CD4-positive, alpha-beta T cell treated with Interleukin-21 for 1 hour (primary cell): ENCODE data around the gene HSD11B1L.

ENCODE experiments used
- DNase-seq: peaks from one replicate; pipeline ENCODE4 v3.0.0-alpha.2; 2020

The HSD11B1L gene, protein sequence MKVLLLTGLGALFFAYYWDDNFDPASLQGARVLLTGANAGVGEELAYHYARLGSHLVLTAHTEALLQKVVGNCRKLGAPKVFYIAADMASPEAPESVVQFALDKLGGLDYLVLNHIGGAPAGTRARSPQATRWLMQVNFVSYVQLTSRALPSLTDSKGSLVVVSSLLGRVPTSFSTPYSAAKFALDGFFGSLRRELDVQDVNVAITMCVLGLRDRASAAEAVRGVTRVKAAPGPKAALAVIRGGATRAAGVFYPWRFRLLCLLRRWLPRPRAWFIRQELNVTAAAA

DNA sequence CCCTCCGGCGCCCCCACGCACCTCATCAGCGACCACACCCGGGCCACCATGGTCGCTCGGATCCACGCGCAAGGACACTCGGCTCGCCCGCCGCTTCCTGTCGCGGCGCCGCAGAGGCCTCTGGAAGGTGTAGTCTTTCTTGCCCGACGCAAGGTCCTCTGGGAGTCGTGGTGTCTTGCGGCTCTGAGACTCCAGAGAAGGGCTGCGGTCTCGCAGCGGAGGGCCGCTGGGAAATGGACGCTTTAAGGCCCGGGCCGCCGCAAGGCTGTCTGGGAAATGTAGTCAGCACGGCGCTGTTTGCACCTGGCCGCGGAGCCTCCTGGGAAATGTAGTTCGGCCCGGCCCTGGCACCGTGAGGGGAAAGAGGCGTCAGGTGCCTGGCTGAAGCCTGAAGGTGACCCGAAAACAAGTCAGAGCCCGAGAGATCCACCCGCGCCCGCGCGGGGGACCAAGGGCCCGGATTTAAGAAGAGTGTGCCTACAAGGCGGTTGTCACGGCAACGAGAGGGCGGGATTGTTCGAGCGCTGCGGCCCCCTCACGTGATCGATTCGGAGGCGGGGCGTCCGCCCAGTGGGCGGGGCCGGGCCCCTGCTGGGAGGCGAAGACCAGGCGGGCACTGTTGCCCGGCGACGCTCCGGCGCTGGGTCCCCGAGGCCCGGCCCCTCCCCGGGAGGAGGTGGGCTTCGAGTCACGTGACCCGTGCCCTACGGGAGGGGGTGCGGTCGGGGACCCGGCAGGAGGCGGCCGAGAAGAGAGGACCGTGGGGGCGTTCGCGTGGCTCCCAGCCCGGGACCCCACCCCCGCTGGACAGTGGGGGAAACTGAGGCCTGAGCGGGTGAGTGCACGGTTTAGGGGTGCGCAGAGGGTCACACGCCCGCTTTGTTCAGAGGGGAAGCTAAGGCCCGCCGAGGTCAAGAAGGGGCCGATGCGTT, at the start of gene HSD11B1L, which contains the start of gene MICOS13:
TSS of gene HSD11B1L (plus strand) at position 591 of the 932 bp plus-strand sequence. CDS start 3,806 bp downstream, outside the sequence.
TSS of gene MICOS13 (minus strand) at position 80 of the 932 bp plus-strand sequence. CDS start at position 50, 30 bp downstream.
- DNase-seq, result peak; percentile 99

DNA sequence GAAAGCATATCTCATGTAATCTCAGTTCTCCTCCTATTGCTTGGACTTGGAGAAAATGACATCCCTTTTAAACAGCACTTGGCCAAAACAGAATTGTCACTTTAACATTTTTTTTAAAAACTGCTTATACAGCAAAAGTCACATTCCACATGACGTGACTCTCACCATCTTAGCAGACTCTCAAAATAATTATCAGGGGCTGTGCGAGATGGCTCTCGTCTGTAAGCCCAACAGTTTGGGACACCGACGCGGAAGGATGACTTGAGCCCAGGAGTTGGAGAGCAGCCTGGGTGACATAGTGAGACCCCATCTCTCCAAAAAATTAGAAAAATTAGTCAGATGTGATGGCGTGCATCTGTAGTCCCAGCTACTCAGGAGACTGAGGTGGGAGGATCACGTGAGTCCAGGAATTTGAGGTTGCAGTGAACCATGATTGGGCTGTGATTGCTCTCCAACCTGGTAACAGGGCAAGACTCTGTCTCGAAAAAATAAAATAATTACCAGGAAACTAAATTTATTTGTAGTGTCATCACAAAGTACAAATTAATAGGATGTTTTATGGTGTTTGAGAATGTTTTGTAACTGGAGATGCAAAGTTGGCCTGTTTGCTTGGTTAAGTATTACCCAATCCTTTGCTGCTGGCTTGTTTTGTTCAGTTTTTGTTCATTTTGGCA, 49.1 kb upstream of the HSD11B1L start:
- no peak for DNase-seq

DNA sequence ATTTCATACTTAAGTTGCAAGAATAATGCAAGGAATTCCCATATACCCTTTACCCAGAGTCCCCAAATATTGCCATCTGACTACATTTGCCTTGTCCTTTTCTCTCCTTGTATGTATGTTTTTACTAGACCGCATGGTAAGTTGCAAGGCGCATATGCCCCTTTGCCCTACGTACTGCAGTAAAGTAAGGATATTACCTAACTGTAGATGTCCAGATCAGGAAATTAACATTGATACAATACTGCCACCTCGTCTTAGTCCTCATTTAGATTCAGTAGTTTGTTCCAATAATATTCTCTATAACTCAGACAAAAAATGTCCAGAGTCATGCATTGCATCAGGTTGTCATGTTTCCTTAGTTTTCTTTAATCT, 48.6 kb upstream of the HSD11B1L start:
- DNase-seq, result no peak

DNA sequence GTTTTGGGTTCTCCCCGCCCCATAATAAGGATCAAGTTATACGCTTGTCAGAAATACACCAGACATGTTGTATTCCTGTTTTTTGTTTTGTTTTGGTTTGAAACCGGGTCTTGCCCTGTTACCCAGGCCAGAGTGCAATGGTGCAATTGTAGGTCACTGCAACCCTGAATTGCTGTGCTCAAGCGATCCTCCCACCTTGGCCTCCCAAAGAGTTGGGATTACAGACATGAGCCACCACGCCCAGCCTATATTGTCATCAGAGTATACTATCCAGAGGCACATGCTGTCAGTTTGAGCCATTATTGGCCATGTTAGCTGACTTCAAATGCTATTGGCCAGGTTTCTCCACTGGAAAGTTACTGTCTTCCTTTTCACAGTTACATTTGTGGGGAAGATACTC, 48.2 kb upstream of the HSD11B1L start:
- DNase-seq, result no peak

DNA sequence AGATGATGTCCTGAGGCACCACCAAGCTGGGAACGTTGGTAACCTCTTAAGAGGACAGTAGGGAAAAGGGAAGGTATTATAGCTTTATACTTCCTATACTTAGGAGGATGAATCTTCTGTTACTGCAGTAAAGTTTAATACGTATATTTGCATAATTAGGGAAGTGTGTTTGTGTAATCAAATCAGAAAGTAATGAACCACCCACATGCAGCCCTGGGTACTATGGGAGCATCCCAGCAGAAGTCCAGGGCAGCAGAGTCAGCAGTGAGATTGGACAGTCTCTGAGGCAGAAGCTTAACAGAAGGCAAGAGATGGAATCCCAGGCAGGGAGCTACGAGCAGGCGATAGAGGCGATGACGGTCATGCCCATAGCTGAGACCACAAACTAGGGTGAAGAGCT, 45.4 kb upstream of the HSD11B1L start:
- DNase-seq, result no peak

DNA sequence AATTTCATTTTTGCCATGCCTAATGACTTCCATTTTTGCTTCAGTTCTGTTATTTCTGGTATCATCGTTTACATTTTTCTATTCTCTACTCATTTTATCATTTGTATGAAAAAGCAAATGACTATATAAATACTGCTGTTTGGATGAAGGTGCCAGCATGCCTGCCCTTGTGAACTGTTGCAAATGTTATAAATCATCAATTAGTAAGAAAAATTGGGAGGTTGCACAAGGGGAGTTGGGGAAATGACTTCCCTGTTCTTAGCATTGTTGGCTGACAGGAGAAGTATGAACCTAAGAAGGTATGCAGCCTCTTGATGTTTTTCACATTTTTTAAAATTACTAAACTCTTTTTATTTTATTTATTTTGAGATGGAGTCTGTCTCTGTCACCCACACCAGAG, 42.9 kb upstream of the HSD11B1L start:
- DNase-seq, result no peak

DNA sequence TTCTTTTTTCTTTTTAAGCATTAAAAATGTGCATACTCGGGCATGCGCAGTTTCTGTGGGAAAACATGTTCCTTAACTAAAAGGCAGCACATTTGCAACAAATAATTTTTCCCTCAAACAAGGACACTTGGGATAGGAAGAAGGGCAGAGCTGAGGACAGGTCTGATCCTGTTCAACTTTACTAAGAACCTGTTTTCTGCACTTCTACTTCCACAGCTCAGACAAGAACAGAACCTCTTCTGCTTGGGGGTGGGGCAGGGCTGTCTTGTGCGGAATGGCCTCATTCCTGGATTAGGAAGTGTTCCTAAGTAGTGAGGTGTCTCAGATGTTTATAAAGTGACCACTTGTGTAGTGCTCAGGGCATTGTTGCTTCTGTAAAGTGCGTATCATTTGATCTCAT, 39.7 kb upstream of the HSD11B1L start:
- DNase-seq, result no peak

DNA sequence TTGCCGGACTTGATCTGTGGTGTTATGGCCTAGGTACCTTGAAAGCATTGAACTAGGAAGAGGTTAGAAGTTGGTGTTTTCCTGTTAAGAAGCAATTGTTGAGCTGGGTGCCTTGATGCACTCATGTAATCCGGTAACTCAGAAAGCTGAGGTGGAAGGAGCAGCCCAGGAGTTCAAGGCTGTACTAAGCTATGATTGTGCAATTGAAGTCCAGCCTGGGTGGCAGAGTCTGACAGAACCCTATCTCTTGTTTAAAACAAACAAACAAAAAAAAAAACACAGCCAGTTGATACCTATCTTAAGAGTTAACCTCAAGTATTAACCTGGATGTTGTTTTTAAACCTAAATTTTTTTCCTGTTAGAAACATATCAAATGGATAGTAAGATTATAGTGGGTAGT, 38.6 kb upstream of the HSD11B1L start:
- no peak for DNase-seq

DNA sequence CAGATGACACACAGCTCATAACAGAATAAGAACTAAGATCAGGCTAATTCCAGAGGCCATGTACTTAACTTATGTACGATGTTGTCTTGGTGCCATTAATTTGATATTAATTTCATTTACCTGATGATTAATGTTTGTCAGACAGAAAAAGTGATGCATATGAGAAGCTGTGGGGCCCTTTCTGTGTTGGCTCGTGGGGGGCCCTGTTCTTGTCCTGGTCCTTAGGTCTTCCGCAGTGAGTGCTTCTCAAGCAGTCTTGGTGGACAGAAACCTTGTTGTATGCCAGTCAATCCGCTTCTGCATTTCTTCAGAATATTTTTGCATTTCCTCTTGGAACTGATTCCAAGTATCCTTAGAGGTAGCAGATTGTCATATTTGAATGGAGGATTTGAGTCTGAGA, 37.8 kb upstream of the HSD11B1L start:
- DNase-seq, result no peak

DNA sequence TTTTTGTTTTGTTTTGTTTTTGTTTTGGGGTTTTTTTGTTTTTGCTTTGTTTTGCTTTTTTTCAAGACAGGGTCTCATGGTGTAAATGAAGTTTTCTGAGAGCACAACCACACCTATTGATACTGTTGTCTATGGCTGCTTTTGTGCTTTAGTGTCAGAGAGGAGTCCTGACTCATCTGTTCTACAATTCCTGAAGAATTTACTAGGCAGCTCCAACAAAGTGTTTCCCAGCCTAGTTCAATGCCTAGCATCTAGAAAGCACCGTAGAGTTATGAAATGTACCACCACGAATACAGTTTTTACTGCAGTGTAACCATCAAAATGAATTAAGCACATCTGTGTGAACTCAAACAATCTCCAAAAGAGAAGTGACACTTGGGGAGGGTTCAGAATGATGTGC, 36.8 kb upstream of the HSD11B1L start:
- DNase-seq, result no peak

DNA sequence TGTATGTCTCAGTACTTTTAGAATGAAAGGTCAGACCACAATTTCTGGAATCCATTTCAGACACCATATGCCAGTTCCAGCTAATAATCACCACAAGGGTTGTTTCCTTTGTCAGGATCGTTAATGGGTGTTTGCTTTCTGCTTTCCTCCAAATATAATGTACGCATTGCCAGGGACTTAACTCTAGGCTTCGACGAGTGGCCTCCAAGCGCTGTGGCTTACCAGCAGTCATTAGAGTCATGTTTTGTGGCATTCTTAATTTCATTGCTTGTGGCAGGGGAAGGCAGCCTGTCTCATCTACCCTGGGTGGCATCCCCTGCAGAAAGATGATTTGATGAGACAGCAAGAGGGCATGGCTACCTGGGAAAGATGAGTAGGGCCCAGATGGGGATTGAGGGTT, 35.4 kb upstream of the HSD11B1L start:
- DNase-seq, result no peak

DNA sequence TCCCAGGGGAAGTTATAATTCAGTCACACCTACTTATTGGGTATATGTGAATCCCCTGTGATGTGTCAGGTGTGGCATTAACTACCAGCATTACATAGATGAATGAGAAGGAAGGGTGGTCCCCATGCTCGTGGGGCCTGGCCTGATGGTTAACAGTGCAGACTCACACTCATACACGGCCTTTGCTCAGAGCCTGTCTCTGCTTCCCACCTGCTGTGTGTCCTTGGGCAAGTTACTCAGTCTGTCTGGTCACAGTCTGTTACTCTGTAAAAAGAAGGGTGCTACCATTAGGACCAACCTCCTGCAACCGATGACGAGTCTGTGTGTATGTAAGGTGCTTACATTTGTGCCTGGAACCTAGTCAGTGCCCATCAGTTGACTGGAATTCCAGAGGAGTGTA, 34.1 kb upstream of the HSD11B1L start:
- DNase-seq, result no peak

DNA sequence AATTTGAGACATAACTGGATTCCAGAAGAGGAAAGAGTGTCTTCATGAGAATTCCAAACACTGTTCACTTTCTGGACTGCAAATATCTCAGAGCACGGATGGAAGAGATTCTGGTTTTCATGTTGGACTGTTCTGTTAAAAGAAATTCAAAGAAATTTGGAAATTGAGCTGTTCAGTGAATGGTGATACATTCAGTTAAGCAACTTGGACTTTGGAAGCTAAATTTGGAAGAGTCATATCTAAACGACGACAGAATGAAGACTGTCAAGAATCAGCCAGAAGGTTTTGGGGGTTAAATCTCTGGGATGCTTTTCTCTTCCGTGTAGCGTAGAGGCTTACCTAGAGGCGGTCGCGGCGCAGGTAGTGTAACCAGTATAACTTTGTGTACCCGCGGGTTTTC, 32.4 kb upstream of the HSD11B1L start:
- DNase-seq, result no peak

DNA sequence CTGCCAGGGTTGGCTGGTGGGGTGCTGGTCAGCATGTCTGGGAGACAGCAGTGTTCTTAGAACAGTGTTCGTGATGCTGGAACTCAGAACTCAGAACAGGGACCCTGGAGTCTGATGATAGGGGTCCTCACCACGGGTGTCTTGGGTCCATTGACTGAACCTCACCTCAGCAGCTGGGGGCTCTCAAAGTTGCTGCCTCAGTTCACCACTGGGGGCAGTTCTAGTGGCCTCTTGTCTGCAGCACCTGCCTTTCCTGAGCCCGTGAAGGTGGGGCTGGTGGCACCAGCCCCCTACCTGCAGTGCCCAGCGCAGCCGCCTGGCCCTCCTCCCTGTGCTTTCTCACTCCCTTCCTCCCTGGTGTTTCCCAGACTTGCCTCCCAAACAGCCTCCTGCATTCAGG, 29.5 kb upstream of the HSD11B1L start:
- no peak for DNase-seq

DNA sequence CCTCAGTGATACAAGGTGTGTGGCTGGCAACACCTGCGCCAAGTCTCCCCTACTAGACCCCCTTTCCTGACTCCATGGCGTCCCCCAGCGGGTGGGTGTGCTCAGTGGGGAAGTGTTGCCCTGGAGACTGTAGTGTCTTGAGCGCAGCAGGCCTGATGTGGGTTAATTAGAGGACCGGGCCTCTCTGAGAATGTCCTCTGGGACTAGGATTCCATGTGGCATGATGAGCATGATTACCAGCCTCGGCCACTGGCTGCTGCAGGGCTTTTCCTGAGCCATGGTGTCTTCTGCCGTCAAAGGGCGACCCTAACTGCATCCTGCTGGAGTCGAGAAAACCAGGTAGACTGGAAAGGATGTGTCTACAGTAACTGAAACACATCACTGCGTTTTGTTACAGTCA, 28.6 kb upstream of the HSD11B1L start:
- DNase-seq, result no peak

DNA sequence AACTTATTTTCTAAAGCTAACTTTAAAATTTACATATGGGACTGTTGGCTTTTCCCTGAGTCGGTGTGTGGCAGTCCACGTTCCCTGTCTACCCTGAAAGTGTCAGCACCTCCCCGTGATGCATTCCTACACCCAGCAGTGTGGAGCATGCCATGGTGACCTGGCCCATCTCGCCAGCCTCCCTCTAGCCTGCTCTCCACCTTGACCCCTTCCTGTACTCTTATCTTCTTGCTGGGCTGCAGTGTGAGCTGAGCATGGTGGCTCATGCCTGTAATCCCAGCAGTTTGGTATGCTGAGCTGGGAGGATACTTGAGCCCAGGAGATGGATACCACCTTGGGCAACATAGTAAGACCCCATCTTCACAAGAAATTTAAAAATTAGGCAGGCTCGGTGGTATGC, 25.9 kb upstream of the HSD11B1L start:
- no peak for DNase-seq

DNA sequence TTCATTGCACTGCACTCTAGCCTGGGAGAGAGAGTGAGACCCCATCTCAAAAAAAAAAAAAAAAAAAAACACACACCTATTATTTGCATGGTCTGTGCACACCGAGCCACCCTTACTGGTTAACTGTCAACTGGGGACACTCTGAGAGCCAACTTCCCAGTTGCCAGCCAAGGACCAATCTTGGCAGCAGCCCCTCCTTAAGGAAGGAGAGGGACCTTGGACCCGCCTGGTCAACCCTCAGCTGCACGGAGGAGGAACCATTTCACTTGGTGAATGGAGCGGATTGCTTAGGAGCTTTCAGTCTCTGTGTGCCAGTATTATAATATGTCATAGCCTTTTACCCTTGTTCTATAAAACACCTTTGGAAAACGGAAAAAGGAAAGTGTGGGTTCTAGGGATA, 25.4 kb upstream of the HSD11B1L start:
- DNase-seq, result no peak

DNA sequence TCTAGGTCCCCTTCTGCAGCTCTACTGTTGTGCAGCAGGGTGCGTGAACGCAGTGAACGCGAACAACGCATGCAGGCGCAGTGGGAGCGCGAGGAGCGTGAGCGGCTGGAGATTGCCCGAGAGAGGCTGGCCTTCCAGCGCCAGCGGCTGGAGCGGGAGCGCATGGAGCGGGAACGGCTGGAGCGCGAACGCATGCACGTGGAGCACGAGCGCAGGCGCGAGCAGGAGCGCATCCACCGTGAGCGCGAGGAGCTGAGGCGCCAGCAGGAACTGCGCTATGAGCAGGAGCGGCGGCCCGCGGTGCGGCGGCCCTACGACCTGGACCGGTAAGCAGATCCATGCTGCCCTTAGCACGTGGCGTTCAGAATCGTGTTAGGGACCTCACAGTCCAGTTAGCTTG, 19.3 kb upstream of the HSD11B1L start:
- no peak for DNase-seq

DNA sequence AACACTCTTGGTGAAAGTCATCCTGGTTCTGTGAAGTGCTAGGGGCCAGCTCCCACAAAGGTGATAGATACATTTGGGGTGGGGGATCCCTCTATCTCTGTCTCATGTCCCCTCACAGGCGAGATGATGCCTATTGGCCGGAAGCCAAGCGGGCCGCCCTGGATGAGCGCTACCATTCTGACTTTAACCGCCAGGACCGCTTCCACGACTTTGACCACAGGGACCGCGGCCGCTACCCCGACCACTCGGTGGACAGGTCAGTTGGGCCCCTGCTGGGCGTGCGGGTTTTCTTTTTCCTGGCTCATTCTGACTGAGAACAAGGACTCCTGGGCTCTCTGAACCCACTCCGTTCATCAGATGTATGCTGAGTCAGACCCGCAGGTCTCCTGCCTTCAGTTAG, 16.9 kb upstream of the HSD11B1L start:
- DNase-seq, result no peak

DNA sequence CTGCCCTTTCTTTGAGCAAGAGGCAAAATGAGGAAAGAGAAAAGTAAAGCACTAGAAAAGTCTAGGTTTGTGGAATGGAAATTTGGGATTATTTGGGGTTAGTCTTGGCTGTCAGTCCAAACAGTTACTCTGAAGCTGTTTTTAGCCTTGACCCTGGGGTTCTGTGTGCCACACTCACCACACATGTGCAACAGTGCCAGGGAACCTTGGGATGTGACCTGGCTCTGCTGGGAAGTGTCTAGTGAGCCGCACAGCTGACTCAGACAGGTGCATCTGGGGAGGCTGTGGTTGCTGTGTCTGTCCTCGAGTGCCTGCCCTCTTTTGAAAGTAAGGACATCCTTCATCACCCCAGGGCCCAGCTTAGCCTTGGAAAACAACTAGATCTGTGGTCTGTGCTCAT, 16.3 kb upstream of the HSD11B1L start:
- DNase-seq, result no peak

DNA sequence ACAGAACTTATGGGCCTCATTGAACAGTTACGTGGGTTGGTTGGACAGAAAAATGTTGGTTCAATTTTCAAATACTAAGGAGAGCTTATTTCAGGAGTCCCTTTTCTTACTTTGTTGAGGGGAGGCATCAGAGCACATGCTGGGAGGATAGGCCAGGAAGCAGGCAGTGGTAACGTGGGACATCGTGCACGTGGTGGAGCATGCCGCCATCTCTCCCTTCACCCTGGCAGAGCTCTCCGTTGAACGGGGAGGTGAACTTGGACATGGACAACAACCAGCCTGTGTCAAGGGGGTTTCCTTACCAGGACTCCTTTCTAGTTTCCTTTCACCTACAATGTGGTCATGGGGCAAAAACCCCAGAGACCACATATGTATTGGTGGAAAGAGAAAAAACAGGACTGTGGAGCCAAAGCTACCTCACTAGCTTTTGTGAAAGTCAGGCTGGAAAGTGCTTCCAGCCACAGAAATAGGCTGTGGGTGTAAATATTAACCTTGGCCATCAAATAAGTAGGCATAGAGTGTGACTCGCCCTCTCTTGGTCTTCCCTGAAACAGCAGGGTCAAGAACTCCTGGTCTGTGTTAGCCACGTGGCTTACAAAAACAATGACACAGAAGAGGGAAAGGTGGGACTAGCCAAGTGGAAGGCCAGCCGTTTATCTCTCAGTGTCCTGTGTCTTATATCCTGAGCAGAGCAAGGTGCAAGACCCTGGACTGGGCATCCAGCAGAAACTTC, 14.9 kb upstream of the HSD11B1L start:
- no peak for DNase-seq

DNA sequence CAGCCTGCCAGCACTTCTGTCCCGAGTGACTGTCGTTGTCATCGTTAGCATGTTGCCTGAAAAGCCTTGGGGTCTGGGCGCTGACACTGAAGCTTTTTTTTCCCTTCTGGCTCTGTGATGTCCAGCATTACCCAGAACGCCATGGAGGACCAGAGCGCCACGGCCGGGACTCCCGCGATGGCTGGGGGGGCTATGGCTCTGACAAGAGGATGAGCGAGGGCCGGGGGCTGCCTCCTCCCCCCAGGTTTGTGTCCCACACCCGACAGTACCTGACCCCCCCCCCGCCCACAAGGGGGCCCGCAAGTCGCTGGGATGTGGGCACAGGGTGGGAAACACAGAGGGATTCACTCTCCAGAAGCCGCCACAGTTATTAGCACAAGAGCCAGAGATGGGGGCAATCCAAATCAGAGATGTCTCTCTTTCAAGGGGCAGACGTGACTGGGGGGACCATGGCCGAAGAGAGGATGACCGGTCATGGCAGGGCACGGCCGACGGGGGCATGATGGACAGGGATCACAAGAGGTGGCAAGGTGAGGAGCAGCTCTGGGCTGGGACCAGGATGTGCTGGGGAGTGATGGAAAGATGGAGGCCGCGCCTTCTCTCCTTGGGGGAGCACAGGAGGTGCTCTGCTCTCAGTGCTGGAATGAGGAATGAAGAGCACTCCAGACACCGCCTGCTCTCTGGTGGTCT, 13.8 kb upstream of the HSD11B1L start:
- DNase-seq, result no peak
